GM20000 (cell line): Measurements from ENCODE around the gene HPS5.

Source experiments
- DNase-seq: peaks from one replicate; pipeline ENCODE4 v3.0.0; 2012; ENCODE audit warnings: low spot score
- CTCF ChIP-seq: IDR thresholded peaks from 2 replicates; pipeline ENCODE4 v1.5.1; 2012; ENCODE audit warnings: mild to moderate bottlenecking, control low read depth; ENCODE audit errors: extremely low read depth, missing control alignments

The HPS5 gene, protein sequence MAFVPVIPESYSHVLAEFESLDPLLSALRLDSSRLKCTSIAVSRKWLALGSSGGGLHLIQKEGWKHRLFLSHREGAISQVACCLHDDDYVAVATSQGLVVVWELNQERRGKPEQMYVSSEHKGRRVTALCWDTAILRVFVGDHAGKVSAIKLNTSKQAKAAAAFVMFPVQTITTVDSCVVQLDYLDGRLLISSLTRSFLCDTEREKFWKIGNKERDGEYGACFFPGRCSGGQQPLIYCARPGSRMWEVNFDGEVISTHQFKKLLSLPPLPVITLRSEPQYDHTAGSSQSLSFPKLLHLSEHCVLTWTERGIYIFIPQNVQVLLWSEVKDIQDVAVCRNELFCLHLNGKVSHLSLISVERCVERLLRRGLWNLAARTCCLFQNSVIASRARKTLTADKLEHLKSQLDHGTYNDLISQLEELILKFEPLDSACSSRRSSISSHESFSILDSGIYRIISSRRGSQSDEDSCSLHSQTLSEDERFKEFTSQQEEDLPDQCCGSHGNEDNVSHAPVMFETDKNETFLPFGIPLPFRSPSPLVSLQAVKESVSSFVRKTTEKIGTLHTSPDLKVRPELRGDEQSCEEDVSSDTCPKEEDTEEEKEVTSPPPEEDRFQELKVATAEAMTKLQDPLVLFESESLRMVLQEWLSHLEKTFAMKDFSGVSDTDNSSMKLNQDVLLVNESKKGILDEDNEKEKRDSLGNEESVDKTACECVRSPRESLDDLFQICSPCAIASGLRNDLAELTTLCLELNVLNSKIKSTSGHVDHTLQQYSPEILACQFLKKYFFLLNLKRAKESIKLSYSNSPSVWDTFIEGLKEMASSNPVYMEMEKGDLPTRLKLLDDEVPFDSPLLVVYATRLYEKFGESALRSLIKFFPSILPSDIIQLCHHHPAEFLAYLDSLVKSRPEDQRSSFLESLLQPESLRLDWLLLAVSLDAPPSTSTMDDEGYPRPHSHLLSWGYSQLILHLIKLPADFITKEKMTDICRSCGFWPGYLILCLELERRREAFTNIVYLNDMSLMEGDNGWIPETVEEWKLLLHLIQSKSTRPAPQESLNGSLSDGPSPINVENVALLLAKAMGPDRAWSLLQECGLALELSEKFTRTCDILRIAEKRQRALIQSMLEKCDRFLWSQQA

GRCh38 chr11:18321969-18322711 is at the start of gene HPS5, which contains the start of gene GTF2H1:
TSS of gene HPS5 (minus strand) at chr11:18322140. CDS start at chr11:18317858, 4,282 bp downstream.
TSS of gene GTF2H1 (plus strand) at chr11:18322567. CDS start at chr11:18333075, 10,508 bp downstream.
- no peak for TF ChIP-seq CTCF
- peak; percentile 91 for DNase-seq

DNA sequence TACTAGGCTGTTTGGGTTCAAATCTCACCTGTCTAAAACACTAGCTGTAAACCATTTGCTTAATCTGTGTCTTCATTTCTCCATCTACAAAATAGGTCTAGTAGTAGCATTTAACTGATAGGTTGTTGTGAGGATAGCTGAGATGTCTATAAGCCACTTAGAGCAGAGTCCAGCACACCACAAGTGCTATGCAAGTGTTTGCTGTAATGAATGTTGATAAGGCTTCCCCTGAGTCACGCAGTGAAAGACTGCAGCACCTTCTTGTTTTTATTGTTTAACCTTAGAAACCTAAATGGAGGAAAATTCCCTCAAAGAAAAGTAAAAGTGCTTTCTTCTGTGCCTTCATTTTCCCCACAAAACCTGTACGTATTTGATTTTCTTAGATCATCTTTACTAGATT is 49.3 kb upstream of the HPS5 start:
- no peak for TF ChIP-seq CTCF
- no peak for DNase-seq

GRCh38 chr11:18369398-18369797 is 47.5 kb upstream of the HPS5 start:
- no peak for TF ChIP-seq CTCF
- DNase-seq, result no peak

DNA sequence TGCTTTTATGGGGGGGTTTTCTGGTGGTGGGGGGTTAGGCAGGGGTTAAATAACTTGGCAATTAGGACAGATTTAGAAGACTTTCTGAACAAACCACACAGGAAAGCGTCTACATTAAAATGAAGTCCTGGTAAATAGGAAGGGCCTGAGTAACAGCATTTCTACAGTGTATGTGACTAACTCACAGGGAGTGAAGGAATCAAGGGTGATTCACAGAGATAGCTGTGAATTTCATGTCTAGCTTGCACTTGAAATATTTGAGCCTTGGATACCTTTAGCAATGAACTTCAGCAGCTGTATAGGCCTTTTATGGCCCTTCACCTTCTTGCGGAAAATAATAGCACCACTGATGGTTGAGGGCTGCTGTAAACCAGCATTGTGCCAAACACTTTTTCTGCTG is 46.3 kb upstream of the HPS5 start:
- no peak for DNase-seq
- no peak for TF ChIP-seq CTCF

- DNase-seq, result no peak
- no peak for TF ChIP-seq CTCF
These were observed 45.5 kb upstream of the HPS5 start for GRCh38 chr11:18367431-18367830.

DNA sequence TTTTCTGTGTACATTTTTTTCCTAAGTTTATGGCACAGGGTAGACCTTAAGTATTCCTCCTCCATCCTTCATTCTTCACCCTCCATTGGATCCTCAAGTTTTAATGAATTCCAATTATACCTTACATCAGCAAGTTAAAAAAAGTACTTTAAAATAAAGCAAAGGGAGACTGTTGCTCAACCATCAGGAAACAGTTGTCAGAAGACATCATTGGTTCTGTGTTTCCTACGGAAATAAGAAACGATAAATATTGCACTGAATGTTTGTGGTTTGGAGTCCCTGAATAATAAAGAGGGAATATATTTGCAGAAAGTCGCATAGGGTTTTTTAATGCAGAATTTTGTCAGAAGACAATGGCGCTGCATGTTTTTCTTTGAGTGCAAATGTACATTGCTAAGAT is 44.3 kb upstream of the HPS5 start:
- DNase-seq, result no peak
- no peak for TF ChIP-seq CTCF
